NOMO-1 treated with DMSO at 0.1 percent for 48 hours (cell line): ENCODE data around the gene WDR4.
"Not testable (repeated sequence)": the region's sequence is repeated elsewhere in the genome, so short reads cannot be mapped to it uniquely, and the experiment has no call there.

Experiments
- DNase-seq: peaks from one replicate; lab custom pipeline; 2025; ENCODE audit not compliant: unreplicated experiment; lab: John Stamatoyannopoulos, UW

WDR4 gene

DNA sequence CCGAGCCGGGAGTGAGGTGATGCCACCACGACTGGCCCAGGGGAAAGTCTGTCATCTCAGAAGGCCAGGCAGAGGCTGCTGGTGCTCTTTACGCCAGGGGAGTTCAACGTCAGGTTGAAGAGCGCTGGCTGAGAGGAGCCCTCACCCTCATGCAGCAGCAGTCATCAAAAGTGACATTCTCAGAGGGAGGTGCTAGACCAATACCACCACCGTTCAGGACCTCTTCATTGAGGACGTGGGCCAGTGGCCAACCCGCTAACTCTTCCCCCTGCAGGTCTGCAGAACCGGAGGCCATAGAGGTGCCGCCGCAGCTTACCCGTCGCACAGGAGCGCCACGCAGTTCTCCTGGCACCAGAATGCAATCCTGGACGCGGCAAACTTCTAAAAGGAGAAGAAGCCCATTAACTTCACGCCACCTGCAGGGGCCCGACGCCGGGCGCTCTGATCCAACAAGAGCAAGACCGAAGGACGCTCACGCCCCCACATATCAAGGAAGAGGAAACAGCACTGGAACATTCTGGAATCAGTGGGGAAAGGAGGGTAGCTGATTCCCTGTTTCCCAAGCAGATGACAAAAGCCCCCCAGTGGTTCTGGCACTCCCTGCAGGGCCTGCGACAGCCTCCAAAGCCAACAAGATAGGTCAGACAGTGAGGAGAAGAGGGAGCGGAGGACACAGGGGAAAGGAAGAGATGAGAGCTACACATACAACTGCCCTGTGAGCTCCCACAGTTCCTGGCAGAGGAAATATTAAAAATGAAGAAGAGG, 24.9 kb downstream of the WDR4 start:
- no peak for DNase-seq

DNA sequence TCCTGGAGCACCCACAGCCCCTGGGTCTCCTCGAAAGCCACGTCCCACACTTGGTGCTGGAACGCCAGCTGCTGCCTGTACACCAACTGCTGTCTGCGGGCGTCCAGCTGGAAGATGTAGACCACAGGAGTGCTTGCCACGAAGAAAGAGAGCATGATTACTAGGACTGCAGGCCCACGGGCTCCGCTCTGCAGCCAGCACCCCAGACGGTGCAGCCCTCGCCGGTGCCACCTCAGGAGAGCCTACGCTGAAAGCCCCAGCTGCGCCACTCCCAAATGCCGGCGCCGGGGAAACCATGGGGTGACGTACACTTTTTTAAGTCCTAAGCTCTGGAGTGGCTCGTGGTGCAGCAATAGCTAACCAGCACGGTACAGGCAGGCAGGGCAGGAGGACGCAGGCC, 25.7 kb downstream of the WDR4 start:
- DNase-seq = no peak

DNA sequence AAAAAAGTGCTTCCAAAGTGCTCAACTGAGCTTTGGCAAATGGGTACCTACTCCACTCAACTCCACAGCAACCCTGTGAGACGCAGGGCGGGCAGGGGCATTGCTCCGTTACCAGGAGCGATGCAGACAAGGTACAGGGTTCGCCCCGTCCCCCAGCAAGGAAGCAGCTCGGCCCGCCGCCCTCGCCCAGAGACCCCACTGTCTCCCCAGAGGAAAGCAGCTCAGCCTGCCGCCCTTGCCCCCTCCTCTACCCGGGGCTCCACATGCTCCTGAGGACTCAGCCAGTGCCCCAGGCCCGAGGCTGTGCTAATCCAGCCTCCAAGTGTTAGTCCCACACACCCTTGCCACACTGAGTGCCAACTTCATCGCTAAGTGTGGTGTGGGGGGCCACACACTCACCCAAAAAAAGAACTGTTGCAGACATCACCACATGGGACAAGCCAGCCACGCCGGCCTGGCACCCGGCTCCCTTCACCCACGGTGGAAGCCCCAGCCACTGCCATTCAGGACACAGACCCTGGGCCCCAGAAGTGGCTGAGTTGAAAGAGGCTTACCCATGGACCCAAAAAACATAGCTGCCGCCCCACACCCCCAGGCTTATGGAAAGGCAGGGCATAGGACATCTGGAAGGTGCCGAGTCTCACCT, 26.3 kb downstream of the WDR4 start:
- no peak for DNase-seq

DNA sequence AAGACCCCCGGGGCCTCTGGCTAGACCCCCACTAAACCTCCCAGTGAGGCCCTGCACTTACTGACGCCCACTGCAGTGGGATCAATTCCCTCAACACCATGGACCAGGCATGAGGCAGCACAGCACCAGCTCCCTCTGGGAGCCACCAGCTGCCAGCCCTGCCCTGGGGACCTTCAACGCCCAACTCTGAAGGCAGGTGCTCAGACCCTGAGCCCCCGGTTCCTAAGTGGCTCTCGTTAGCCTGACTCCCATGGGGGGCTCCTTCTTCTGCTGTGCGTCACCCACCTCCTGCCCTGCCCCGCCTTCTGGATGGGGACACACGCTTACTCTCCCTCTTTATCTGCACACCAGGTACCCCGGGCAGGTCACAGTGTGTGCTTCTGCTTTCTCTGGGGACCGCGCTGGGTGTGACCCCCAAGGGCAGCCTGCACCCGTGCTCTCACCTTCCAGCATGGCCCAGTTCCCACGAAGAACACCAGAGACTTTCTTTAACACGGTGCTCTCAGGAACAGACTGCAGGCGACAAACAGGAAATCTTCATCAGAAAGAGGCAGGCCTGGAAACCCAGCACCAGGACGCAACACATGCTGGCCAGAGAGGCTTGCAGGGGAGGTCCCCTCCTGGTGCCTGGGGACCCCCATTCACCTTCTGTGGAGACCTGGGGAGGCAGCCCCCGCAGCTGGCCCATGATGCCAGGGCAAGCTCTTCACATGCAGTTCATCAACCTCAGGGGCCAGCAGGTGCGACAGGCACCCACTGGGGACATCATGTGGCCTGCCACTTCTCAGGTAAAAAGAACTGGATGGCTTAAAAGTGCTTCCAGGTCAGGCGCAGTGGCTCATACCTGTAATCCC, 27.3 kb downstream of the WDR4 start:
- no peak for DNase-seq

DNA sequence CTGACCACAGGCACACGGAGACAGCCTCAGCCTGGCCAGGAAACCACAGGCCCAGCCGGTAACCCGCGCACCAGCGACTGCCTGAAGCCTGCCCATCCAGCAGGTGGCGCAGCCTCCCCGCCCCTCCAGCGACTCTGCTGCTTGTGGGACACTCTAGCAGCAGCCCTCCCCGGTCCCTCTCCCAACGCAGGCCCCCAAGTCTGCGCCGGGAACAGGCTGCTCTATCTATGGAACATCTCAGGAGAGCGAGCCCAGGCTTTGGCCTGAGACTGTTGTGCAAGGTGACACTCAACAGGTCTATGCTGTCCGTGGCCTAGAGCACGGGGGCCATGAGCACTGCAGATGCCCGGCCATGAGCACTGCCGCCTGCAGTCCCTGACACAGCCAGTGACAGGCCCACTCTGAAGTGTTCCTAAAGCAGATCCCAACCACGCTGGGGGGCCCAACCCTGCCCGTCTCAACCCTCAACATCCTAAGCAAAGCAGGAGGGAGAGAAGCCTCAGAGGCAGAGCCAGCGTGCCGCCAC, 28.4 kb downstream of the WDR4 start:
- no peak for DNase-seq

DNA sequence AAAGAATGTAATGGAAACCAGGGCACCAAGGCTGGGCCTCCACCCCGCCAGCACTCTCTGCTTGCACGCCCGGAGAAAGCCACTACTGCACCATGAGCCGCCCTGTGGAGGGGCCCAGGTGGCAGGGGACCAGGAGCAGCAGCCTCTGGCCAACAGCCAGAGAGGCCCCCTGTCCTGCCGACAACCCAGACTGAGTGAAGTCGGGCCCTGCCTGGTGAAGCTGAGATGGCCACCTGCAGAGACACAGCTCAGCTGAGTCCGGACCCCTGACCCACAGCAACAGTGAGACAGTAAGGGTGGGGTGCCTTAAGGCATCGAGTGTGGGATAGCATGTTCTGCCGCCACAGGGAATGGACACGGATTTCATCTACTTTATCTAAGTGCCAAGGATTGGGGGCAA, 28.9 kb downstream of the WDR4 start:
- DNase-seq = no peak

DNA sequence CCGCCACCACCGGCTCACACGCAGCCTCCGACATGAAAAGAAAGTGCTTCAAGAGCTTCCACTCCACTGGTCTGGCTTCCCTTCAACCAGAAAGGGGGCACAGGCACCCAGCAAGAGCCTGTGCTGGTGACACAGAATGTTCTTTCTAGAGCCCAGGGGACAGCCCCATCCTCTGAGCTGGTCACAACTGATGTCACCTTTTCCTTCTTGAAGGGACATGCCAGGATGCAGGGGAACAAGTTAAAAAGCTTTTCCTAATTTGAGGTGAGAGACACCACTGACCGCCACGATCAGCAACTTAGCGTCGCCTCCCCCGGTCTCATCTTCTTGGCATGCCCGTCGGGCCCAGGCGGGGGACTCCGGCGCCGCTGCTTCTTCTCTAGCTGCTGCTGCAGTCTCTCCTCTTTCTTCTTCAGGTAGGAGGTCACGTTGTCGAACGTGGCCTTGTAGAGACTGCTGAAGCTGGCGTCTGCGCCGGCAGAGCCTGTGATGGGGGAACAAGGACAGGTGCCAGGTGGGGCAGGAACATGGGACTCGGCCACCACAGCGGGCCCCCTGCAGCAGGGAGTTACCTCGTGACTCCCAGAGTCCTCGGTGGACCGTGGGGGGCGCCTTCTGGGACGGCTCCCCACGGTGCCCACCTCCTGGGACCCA, 29.5 kb downstream of the WDR4 start:
- DNase-seq = no peak

DNA sequence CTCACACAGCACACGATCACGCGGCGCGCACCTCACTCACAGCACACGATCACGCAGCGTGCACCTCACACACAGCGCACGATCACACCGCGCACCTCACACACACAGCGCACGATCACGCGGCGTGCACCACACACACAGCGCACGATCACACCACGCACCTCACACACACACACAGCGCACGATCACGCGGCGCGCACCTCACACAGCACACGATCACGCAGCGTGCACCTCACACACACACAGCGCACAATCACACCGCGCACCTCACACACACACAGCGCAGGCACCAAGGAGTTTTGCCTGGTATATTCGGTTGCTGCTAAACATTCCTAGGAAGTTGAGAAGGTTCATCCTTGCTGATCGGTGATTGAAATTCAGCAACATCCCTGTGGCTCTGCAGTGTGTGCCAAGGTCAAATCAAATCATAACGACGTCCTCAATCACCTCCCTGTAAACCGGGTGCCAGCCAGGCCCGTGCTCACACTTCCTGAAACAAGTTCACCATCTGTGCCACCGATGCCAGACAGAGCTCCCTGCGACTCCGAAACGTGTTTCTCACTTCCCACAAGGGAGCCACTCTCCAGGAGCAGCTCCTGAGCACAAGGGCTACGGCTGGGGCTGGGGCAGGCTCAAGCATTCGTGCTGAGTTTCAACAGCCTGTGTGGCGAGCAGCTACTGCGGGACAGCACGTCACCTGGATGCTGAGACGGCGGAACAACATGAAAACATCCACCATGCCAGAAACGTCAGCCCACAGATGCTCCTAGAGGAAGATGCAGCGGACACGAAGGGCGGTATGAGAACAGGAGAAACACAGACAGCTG, 30.2 kb downstream of the WDR4 start:
- no peak for DNase-seq

DNA sequence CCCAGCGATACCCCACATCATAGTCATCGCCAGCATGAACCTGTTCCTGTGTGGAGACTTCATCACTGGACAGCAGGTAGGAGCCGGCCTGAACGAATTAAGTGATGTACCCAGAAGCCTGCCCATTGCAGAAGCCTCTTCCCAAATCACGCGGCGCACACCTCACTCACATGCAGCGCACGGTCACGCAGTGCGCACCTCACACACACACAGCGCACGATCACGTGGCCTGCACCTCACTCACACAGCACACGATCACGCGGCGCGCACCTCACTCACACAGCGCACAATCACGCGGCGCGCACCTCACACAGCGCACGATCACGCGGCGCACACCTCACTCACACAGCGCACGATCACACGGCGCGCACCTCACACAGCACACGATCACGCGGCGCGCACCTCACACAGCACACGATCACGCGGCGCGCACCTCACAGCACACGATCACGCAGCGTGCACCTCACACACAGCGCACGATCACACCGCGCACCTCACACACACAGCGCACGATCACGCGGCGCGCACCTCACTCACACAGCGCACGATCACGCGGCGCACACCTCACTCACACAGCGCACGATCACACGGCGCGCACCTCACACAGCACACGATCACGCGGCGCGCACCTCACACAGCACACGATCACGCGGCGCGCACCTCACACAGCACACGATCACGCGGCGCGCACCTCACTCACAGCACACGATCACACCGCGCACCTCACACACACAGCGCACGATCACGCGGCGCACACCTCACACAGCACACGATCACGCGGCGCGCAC, 31.0 kb downstream of the WDR4 start:
- not testable (repeated sequence) for DNase-seq

DNA sequence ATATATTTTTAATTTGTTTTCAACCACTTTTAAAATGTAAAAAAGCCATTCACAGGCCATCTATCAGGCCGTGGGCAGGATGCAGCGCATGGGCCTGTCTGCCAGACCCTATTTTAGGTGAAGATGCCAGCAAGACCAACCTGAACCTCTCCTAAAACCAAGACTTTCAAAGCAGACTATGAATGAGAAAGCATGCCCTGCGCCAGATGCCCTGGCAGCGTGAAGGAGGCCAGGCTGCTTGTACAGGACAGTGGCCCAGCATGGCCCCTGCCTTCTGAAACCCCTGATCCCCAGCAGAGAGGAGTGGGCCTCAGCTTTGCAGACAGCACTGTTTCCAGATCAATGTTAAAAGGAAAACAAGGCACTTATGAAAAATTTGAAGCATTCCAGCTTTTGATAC, 31.6 kb downstream of the WDR4 start:
- no peak for DNase-seq

DNA sequence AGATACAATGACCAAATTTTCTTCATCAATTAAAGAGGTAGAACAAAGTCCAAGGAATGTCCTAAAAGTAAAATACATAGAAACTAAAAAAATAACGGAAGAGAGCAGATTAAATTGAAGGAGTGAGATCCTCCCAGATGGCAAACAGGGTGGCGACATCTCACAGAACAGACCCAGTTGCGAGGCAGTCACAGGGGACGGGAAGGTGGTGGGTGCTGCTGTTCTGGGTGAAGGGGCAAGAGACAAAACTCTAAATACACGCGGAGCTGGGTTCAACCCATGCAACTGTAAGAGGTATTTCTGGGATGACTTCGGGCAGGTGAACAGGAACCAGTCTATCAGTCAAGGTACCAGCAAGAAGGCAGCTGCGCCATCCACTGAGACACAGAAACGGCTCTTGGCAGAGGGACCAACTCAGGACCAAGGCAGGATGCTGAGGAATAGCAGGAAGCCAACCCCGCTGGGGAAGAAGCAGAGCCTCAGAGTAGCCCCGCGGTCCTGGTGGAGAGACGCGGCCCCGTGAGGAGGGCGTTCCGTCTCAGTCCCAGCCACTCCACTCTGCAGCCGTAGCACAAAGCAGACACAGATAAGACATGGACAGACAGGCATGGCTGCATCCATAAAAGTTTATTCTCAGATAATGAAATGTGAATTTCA, 32.2 kb downstream of the WDR4 start:
- no peak for DNase-seq

DNA sequence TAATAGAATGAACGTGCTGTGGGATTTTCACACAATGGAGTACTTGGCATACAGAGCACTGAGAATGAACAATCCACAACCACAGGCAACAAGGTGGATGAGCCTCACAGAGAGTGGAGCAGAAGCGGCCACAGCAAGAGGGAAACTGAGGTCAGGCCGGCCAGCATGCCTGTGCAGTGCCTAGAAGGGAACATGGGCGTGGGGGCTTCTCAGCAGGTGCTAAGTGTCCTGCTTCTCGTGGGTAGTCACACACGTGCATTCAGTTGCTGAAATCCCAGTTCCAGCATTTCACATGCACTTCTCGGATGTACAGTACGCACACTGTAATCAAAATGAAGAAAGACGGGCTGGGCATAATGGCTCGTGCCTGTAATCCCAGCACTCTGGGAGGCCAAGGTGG, 33.1 kb downstream of the WDR4 start:
- no peak for DNase-seq

DNA sequence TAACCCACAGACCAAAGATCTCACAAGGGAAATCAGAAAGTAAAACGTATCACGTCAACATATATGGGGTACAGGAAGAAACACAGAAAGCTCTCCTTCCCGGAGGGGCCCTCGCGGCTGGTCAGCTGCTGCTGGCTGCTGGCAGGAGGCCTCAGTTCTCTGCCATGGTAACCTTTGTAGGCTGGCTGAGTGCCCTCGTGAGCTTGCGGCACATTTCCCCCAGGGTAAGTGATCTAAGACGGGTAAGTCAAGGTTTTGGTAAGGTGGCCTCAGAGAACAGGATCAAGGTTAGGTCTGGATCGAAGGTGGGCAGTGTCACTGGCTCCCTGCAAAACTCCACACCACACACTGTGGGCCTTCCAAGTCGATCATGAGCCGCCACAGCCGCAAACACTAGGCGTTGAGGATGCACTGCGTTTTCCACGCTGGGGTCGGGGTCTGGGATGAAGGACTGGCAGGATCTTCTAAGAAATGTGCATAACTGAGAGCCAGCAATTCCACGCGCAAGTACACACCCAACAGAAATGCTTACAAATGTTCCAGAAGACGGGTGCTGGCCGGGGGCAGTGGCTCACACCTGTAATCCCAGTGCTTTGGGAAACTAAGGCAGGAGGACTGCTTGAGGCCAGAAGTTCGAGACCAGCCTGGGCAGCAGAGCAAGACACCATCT, 33.9 kb downstream of the WDR4 start:
- DNase-seq = no peak

DNA sequence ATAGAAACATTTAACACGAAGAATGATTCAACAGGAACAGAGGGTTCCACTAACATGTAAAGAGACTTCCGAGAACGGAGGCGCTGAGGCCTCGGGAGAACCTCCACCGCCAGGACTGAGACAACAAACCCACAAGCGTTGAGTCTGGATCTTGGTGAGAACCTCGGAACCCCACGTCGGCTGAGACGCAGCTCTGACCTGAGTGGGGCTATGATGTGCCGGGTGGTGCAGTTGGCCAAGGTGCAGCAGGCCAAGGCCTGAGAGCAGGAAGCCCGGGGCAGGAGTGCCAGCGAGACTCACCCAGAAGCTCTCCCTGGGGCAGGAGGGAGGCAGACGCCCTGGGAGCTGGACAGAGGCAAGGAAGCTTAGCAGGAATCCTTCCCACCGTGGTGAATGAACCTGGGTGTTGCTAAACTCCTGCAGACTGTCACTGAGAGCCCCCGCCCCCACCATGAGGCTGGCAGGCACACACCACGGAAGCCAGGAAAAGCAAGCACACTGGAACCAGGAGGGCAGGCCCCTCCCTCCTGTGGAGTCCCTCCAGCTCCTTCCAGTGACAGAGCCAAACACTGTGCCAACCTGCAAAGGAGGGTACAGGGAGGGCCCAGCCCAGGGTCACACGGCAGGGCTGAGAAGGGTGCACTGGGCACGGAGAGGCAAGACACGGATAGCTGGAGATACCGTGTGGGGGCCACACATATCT, 34.8 kb downstream of the WDR4 start:
- DNase-seq = no peak

DNA sequence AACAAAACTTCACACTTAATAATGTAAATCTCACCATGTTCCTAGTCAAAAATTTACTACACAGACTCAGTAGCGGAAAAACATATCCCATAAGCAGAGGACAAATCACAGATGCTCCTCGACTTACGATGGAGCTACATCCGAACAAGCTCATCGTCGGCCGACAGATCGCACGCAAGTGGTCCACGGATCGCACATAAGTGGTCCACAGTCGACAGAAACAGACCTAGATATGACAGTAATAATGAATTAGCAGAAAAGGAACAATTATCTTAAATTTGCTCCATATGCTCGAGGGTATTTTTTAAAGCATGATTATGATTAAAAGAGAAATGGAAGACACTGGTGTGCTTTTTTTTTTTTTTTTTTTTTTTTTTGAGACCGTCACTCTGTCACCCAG, 36.3 kb downstream of the WDR4 start:
- no peak for DNase-seq

DNA sequence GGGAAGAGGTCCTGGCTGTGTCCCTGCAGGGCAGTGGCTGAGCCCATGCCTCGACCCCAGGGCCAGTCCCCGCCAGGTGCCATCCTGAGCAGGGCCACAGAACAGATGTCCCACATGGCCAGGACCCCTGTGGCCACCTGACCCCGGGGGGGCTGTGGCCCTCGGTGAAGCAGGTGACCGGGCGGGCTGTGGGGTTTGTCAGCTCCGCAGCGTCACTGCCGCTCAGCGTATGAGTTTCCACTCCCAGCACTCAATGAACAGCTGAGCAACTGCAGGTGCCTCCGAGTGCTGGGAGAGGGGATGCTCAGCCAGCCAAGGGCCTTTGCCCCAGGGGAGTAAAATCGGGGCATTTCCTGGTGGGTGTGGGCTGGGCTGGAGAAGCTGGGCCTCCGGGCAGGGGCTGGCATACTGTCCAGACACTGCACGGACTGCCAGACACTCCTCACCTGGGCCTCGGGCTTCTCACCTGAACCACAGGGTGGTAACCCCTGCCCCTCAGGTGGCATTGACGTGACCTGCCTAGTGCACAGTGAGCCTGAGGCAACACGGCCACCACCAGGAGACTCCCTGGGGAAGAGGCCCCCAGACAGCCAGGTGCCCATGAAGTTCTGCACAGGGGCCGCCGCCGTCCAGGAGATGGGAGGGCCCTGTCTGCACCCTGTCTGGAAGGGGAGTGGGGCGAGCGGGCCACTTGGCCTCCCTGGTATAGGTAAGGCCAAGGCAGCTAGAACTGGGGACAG, 37.3 kb downstream of the WDR4 start:
- not testable (repeated sequence) for DNase-seq
